SK-N-SH treated with all-trans-retinoic acid at 6 μM for 48 hours (cell line): ENCODE data around the gene SEMA5A.

Source experiments
- ARNTL ChIP-seq: fragments of 450-650 bp; formaldehyde crosslinking; IDR thresholded peaks from 2 replicates; pipeline ENCODE4 v1.5.0; 2020; ENCODE audit warnings: low read depth, mild to moderate bottlenecking, moderate library complexity, borderline replicate concordance
- ESRRG ChIP-seq: fragments of 250-450 bp; sonication (Bioruptor Pico); IDR thresholded peaks from 2 replicates; pipeline ENCODE4 v1.6.1; 2021; ENCODE audit warnings: mild to moderate bottlenecking
- GLIS3 ChIP-seq: fragments of 250-450 bp; sonication (Bioruptor Pico); IDR thresholded peaks from 2 replicates; pipeline ENCODE4 v1.5.0; 2020; ENCODE audit warnings: mild to moderate bottlenecking, moderate library complexity
- ISL1 ChIP-seq: fragments of 250-450 bp; sonication (Bioruptor Pico); IDR thresholded peaks from 2 replicates; pipeline ENCODE4 v2.1.2; 2022; ENCODE audit warnings: mild to moderate bottlenecking, moderate library complexity
- RARB ChIP-seq: fragments of 250-450 bp; sonication (Bioruptor Pico); IDR thresholded peaks from 2 replicates; pipeline ENCODE4 v1.8.0; 2021; ENCODE audit warnings: mild to moderate bottlenecking, moderate library complexity
- TCF4 ChIP-seq: fragments of 250-450 bp; sonication (Bioruptor Pico); IDR thresholded peaks from 2 replicates; pipeline ENCODE4 v1.8.0; 2021; ENCODE audit warnings: mild to moderate bottlenecking, moderate library complexity, borderline replicate concordance
- ZNF565 ChIP-seq: fragments of 450-650 bp; formaldehyde crosslinking; conservative IDR thresholded peaks from 2 replicates; pipeline ENCODE4 v1.5.0; 2020; ENCODE audit warnings: low read depth, mild to moderate bottlenecking, moderate library complexity
- ZNF70 ChIP-seq: fragments of 450-650 bp; formaldehyde crosslinking; IDR thresholded peaks from 2 replicates; pipeline ENCODE4 v1.5.0; 2020; ENCODE audit warnings: mild to moderate bottlenecking, moderate library complexity
- ZNF8 ChIP-seq: fragments of 450-650 bp; formaldehyde crosslinking; IDR thresholded peaks from 2 replicates; pipeline ENCODE4 v1.5.0; 2020; ENCODE audit warnings: mild to moderate bottlenecking, moderate library complexity
- TF ChIP-seq, protein P1 (sequence below): fragments of 250-450 bp; sonication (Bioruptor Pico); IDR thresholded peaks from 2 replicates; pipeline ENCODE4 v1.8.0; 2020; ENCODE audit warnings: mild to moderate bottlenecking, moderate library complexity, borderline replicate concordance
- TF ChIP-seq, protein P2 (sequence below): fragments of 250-450 bp; sonication (Bioruptor Pico); IDR thresholded peaks from 2 replicates; pipeline ENCODE4 v1.5.1; 2020; ENCODE audit warnings: low read depth, mild to moderate bottlenecking, moderate library complexity
- TF ChIP-seq, protein P3 (sequence below): fragments of 250-450 bp; sonication (Bioruptor Pico); IDR thresholded peaks from 2 replicates; pipeline ENCODE4 v1.5.1; 2021; ENCODE audit warnings: mild to moderate bottlenecking, moderate library complexity
- TF ChIP-seq, protein P4 (sequence below): fragments of 250-450 bp; sonication (Bioruptor Pico); IDR thresholded peaks from 2 replicates; pipeline ENCODE4 v1.5.0; 2020; ENCODE audit warnings: mild to moderate bottlenecking, moderate library complexity

DNA sequence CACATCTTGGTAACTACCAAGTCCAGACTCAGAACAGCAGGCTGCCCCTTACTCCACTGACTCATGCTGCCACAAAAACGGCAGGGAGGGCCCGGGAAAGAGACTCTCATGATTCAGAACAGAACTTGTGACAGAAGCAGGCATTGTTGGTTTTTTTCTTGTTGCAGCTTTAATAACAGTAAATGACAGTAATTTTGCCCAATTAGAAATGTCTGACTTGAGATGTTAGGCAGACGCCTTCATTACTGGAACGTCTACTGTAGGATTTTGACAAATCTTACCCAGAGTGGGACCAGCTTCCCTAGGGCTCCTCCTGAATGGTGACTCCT lies 77.9 kb downstream of the SEMA5A start:
- TF ChIP-seq ARNTL (no peak), ZNF565 (CRISPR knock-in tag) (no peak), GLIS3 (CRISPR knock-in tag) (no peak), ZNF70 (CRISPR knock-in tag) (no peak), TCF4 (no peak), ZNF8 (no peak), RARB (CRISPR knock-in tag) (no peak), ESRRG (CRISPR knock-in tag) (no peak), ISL1 (CRISPR knock-in tag) (peak; percentile 63)
- TF ChIP-seq, protein P1, sequence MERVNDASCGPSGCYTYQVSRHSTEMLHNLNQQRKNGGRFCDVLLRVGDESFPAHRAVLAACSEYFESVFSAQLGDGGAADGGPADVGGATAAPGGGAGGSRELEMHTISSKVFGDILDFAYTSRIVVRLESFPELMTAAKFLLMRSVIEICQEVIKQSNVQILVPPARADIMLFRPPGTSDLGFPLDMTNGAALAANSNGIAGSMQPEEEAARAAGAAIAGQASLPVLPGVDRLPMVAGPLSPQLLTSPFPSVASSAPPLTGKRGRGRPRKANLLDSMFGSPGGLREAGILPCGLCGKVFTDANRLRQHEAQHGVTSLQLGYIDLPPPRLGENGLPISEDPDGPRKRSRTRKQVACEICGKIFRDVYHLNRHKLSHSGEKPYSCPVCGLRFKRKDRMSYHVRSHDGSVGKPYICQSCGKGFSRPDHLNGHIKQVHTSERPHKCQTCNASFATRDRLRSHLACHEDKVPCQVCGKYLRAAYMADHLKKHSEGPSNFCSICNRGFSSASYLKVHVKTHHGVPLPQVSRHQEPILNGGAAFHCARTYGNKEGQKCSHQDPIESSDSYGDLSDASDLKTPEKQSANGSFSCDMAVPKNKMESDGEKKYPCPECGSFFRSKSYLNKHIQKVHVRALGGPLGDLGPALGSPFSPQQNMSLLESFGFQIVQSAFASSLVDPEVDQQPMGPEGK (CRISPR knock-in tag) = 0 out of 2 replicates have a peak, but pooled peaks have one; percentile 20
- TF ChIP-seq, protein P2, sequence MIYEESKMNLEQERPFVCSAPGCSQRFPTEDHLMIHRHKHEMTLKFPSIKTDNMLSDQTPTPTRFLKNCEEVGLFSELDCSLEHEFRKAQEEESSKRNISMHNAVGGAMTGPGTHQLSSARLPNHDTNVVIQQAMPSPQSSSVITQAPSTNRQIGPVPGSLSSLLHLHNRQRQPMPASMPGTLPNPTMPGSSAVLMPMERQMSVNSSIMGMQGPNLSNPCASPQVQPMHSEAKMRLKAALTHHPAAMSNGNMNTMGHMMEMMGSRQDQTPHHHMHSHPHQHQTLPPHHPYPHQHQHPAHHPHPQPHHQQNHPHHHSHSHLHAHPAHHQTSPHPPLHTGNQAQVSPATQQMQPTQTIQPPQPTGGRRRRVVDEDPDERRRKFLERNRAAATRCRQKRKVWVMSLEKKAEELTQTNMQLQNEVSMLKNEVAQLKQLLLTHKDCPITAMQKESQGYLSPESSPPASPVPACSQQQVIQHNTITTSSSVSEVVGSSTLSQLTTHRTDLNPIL (CRISPR knock-in tag) = no peak
- TF ChIP-seq, protein P3, sequence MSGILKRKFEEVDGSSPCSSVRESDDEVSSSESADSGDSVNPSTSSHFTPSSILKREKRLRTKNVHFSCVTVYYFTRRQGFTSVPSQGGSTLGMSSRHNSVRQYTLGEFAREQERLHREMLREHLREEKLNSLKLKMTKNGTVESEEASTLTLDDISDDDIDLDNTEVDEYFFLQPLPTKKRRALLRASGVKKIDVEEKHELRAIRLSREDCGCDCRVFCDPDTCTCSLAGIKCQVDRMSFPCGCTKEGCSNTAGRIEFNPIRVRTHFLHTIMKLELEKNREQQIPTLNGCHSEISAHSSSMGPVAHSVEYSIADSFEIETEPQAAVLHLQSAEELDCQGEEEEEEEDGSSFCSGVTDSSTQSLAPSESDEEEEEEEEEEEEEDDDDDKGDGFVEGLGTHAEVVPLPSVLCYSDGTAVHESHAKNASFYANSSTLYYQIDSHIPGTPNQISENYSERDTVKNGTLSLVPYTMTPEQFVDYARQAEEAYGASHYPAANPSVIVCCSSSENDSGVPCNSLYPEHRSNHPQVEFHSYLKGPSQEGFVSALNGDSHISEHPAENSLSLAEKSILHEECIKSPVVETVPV (CRISPR knock-in tag) = no peak
- TF ChIP-seq, protein P4, sequence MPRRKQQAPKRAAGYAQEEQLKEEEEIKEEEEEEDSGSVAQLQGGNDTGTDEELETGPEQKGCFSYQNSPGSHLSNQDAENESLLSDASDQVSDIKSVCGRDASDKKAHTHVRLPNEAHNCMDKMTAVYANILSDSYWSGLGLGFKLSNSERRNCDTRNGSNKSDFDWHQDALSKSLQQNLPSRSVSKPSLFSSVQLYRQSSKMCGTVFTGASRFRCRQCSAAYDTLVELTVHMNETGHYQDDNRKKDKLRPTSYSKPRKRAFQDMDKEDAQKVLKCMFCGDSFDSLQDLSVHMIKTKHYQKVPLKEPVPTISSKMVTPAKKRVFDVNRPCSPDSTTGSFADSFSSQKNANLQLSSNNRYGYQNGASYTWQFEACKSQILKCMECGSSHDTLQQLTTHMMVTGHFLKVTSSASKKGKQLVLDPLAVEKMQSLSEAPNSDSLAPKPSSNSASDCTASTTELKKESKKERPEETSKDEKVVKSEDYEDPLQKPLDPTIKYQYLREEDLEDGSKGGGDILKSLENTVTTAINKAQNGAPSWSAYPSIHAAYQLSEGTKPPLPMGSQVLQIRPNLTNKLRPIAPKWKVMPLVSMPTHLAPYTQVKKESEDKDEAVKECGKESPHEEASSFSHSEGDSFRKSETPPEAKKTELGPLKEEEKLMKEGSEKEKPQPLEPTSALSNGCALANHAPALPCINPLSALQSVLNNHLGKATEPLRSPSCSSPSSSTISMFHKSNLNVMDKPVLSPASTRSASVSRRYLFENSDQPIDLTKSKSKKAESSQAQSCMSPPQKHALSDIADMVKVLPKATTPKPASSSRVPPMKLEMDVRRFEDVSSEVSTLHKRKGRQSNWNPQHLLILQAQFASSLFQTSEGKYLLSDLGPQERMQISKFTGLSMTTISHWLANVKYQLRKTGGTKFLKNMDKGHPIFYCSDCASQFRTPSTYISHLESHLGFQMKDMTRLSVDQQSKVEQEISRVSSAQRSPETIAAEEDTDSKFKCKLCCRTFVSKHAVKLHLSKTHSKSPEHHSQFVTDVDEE (CRISPR knock-in tag) = no peak
